Upper lobe of left lung (tissue), 6 donors: Measurements from ENCODE around the gene THUMPD1. TPM values are rescaled to one million over a fixed set of nuclear protein-coding genes. Genes with fewer than 3 reads are reported as not detected.

Source experiments
- ATAC-seq, 2 donors: fragments of 200-7000 bp; cut with Tn5 transposase; one replicate each; pipeline ENCODE4 v1.9.1; 2022; ENCODE audit warnings: mild to moderate bottlenecking in 2 of 2, moderate library complexity in 2 of 2; ENCODE audit not compliant: low FRiP score in 2 of 2
- DNase-seq, 2 donors: peaks; one replicate each; pipeline ENCODE4 v3.0.0-alpha.2; 2019 to 2020
- H3K27ac ChIP-seq, 4 donors: fragments of 200-600 bp; sonication (generic); one replicate each; pipeline ENCODE4 v1.5.1; 2016 to 2019
- H3K27me3 ChIP-seq, 4 donors: fragments of 200-600 bp; sonication (generic); one replicate each; pipeline ENCODE4 v1.5.1; 2017 to 2019
- H3K36me3 ChIP-seq, 4 donors: fragments of 200-600 bp; sonication (generic); one replicate each; pipeline ENCODE4 v1.5.1; 2016 to 2019
- H3K4me1 ChIP-seq, 4 donors: fragments of 200-600 bp; sonication (generic); one replicate each; pipeline ENCODE4 v1.5.1; 2018 to 2019
- H3K4me3 ChIP-seq, 4 donors: fragments of 200-600 bp; sonication (generic); one replicate each; pipeline ENCODE4 v1.5.1; 2017 to 2019; ENCODE audit warnings: mild to moderate bottlenecking in 2 of 4, moderate library complexity in 1 of 4
- H3K9me3 ChIP-seq, 4 donors: fragments of 200-600 bp; sonication (generic); one replicate each; pipeline ENCODE4 v1.5.1; 2018 to 2019
- EP300 ChIP-seq, 4 donors: sonication (generic); formaldehyde crosslinking; IDR thresholded peaks; one replicate each; pipeline ENCODE4 v1.5.1; 2017; ENCODE audit warnings: antibody characterized with exemption in 4 of 4, control low read depth in 2 of 4
- POLR2A ChIP-seq, 4 donors: fragments of 450-650 bp; IDR thresholded peaks; one replicate each; pipeline ENCODE4 v1.5.1; 2016 to 2017; ENCODE audit warnings: antibody characterized with exemption in 4 of 4, mild to moderate bottlenecking in 2 of 4
- POLR2AphosphoS5 ChIP-seq, 2 donors: sonication (generic); formaldehyde crosslinking; IDR thresholded peaks; one replicate each; pipeline ENCODE4 v1.5.1; 2017; ENCODE audit warnings: antibody characterized with exemption in 2 of 2
- WGBS, 2 donors: methylation state at CpG; one replicate each; pipeline ENCODE4 v1.1.5; 2017 to 2018; 5-methylcytosine and 5-hydroxymethylcytosine counted together
- total RNA-seq, 6 donors: library from RNA; depleted of rRNA in 4 of 6; stranded (reverse); fragments of >200 nt in 4 of 6; gene quantifications; one replicate each; pipeline versions ENCODE4 v1.1.0 to v1.2.1, GENCODE V29; 2016 to 2021
- TF ChIP-seq, protein P1 (sequence below), 6 experiments: fragments of 450-650 bp in 4 of 6; fragments of 200-600 bp in 2 of 6; sonication (generic) in 2 of 6; IDR thresholded peaks; one replicate each; pipeline ENCODE4 v1.5.1; 2016 to 2019; ENCODE audit warnings: antibody characterized with exemption in 6 of 6
- donor health status: DM: no; HTN: no; CAD: no; lungs with moderate emphysema.
- donor health status: DM: no; HTN: yes; CAD: no; lungs with severe emphysema.

The THUMPD1 gene
- total RNA-seq, 6 donors from 2014 or later = 34.1 to 62.0 (median 41.2) TPM

DNA sequence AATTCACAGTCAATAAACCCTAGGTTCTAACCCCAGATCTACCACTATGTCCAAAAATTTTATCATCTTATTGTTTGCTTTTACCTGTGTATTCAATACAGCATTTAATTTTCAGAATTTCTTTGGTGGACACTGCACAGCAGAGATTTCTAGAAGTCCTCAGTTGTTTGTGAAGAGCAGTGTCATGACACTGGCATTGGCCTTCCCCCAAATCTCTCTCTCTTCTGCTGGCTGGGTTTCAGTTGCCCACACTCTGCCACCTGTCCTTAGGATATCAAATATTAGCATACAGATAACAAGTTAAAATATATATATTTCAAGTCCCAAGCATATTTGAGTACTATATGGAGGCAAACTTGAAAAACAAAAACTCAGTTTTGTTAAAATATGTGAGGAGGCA lies 2.0 kb upstream of the THUMPD1 start:
- Histone ChIP-seq H3K4me1 (peaks cover 18 to 31% (median 22%) of the 10 kb centered on the region in 4 donors), H3K36me3 (peaks cover 0 to 3% (median 2%) of the 10 kb centered on the region in 4 donors), H3K27me3 (no peaks in the 10 kb centered on the region), H3K27ac (no peak overlapping the region), H3K9me3 (peaks cover 0 to 14% (median 0%) of the 10 kb centered on the region in 4 donors), H3K4me3 (no peak overlapping the region)
- TF ChIP-seq EP300 (IDR thresholded peaks at IDR 0.05) (no peak), POLR2A (IDR thresholded peaks at IDR 0.05) (no peak), POLR2AphosphoS5 (IDR thresholded peaks at IDR 0.05) (no peak)
- TF ChIP-seq, protein P1, sequence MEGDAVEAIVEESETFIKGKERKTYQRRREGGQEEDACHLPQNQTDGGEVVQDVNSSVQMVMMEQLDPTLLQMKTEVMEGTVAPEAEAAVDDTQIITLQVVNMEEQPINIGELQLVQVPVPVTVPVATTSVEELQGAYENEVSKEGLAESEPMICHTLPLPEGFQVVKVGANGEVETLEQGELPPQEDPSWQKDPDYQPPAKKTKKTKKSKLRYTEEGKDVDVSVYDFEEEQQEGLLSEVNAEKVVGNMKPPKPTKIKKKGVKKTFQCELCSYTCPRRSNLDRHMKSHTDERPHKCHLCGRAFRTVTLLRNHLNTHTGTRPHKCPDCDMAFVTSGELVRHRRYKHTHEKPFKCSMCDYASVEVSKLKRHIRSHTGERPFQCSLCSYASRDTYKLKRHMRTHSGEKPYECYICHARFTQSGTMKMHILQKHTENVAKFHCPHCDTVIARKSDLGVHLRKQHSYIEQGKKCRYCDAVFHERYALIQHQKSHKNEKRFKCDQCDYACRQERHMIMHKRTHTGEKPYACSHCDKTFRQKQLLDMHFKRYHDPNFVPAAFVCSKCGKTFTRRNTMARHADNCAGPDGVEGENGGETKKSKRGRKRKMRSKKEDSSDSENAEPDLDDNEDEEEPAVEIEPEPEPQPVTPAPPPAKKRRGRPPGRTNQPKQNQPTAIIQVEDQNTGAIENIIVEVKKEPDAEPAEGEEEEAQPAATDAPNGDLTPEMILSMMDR (IDR thresholded peaks at IDR 0.05) = no peak
- DNase-seq (no peak), ATAC-seq (no peak)

DNA sequence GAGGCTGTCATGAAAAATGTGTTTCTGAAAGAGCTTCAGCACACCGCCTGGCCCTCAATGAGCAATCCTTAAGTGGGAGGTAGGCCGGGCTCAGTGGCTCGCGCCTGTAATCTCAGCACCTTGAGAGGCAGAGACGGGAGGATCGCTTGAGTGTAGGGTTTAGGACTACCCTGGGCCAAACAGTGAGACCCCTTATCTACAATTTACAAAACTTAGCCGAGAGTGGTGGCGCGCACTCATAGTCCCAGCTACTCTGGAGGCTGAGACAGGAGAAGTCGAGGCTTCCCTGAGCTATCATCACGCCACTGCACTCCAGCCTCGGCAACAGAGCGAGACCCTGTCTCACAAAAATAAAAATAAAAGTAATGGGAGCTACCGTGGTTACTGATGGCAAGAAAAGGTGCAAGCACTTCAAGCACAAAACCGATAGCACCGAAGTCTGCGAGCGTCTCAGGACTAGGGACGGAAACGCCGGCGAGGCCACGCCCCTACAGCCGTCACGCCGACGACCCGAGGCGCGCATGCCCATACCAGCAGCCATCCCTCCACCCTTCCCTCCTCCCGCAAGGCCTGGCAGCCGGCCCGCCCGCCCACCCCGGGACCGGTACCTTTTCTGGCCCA lies 607 bp downstream of the THUMPD1 start:
- Histone ChIP-seq H3K27ac (peak overlapping the region; percentile 96 to 99 (median 97)), H3K27me3 (no peaks in the 10 kb centered on the region), H3K4me3 (peak overlapping the region; percentile 70 to 99 (median 95)), H3K4me1 (peaks cover 22 to 31% (median 23%) of the 10 kb centered on the region in 4 donors), H3K9me3 (no peaks in the 10 kb centered on the region), H3K36me3 (peaks cover 5 to 29% (median 21%) of the 10 kb centered on the region in 4 donors)
- 0 to 2% methylated on average over 27 to 29 of the region's 36 CpGs for WGBS, 2 donors
- ATAC-seq = peak; percentile 96
- TF ChIP-seq EP300 (IDR thresholded peaks at IDR 0.05) = no peak
- no peak for TF ChIP-seq POLR2A (IDR thresholded peaks at IDR 0.05)
- no peak for TF ChIP-seq POLR2AphosphoS5 (IDR thresholded peaks at IDR 0.05)
- DNase-seq = peak; percentile 93 to 98

DNA sequence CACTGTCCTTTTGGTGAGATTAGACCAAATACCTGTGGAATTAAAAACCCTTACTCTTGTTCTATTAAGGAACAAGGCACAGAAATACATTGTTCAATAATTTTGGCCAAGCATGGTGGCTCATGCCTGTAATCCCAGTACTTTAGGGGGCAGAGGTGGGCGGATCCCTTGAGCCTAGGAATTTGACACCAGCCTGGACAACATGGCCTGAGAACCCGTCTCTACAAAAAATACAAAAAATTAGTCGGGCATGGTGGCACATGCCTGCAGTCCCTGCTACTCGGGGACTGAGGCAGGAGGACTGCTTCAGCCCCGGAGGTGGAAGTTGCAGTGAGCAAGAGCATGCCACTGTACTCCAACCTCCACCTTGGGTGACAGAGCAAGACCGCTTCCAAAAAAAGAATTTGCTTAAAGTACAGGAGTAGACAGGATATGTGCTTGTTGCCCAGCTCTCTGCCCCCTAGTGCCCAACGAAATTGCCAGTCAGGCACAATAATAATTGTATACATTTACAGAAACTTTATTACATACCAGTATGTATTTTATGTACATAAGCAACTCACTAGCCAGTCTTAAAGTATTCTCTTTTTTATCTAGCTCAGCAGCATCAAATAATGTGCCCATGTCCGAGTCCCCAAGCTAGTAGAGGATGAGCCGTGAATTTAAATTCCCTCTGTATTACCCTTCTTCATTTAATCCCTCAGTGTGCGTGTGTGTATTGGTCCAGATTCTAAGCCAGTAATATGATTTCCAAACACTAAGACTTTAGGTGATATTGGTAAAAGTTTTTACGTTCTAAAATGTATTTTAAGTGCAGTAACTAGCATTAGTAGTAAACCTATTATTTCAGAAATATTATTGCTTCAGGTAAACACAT lies 1.4 kb downstream of the THUMPD1 start:
- H3K4me1 ChIP-seq = peaks cover 22 to 30% (median 23%) of the 10 kb centered on the region in 4 donors
- DNase-seq = no peak
- peaks cover 5 to 37% (median 27%) of the 10 kb centered on the region in 4 donors for H3K36me3 ChIP-seq
- WGBS, 2 donors = 31 to 34% methylated on average over 10 to 11 of the region's 11 CpGs
- no peak for ATAC-seq
- TF ChIP-seq EP300 (IDR thresholded peaks at IDR 0.05) = no peak
- TF ChIP-seq POLR2A (IDR thresholded peaks at IDR 0.05) = peak in 1 of 4 donors; percentile 15
- TF ChIP-seq, protein P1 (IDR thresholded peaks at IDR 0.05) = peak in 2 of 6 experiments; percentile 11 to 12
- no peak for TF ChIP-seq POLR2AphosphoS5 (IDR thresholded peaks at IDR 0.05)
- no peaks in the 10 kb centered on the region for H3K27me3 ChIP-seq
- H3K9me3 ChIP-seq = no peaks in the 10 kb centered on the region
- H3K4me3 ChIP-seq = peak overlapping the region; percentile 70 to 99 (median 95)
- H3K27ac ChIP-seq = peak overlapping the region; percentile 96 to 99 (median 97)

GRCh38 chr16:20735490-20735889 lies 6.1 kb downstream of the THUMPD1 start:
- H3K27me3 ChIP-seq = no peaks in the 10 kb centered on the region
- H3K27ac ChIP-seq = no peak overlapping the region
- H3K4me1 ChIP-seq = peaks cover 18 to 26% (median 18%) of the 10 kb centered on the region in 4 donors
- H3K36me3 ChIP-seq = peaks cover 5 to 49% (median 31%) of the 10 kb centered on the region in 4 donors
- DNase-seq (no peak), ATAC-seq (no peak)
- 77 to 87% methylated on average over 1 of the region's 1 CpG for WGBS, 2 donors
- no peak overlapping the region for H3K4me3 ChIP-seq
- H3K9me3 ChIP-seq = no peaks in the 10 kb centered on the region
- TF ChIP-seq POLR2A (IDR thresholded peaks at IDR 0.05) = no peak
- no peak for TF ChIP-seq EP300 (IDR thresholded peaks at IDR 0.05)
- TF ChIP-seq POLR2AphosphoS5 (IDR thresholded peaks at IDR 0.05) = no peak
- TF ChIP-seq, protein P1 (IDR thresholded peaks at IDR 0.05) = no peak

DNA sequence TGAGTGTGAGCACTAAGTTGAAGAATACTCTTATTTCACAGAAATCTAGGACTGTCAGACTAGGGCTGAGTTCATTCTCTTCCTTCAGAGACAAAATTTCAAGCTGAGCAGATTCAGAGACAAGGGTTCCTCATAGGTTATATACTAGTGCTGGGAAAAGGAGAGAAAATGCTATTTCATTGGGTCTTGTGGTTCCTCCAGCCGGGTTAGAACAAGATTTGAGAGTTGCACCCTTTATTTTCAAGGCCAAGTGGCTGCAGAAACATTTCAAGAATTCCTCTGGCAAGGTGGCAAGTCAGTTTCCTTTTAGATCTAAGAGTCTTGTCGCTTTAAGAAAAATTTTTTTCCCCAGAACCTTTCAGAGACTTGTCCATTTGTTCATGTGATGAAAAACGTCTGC lies 6.8 kb downstream of the THUMPD1 start:
- no peaks in the 10 kb centered on the region for H3K9me3 ChIP-seq
- no peaks in the 10 kb centered on the region for H3K27me3 ChIP-seq
- H3K36me3 ChIP-seq = peaks cover 5 to 49% (median 31%) of the 10 kb centered on the region in 4 donors
- WGBS, 2 donors = 38 to 48% methylated on average over 3 of the region's 3 CpGs
- TF ChIP-seq POLR2A (IDR thresholded peaks at IDR 0.05) = no peak
- TF ChIP-seq EP300 (IDR thresholded peaks at IDR 0.05) = no peak
- no peak for TF ChIP-seq POLR2AphosphoS5 (IDR thresholded peaks at IDR 0.05)
- TF ChIP-seq, protein P1 (IDR thresholded peaks at IDR 0.05) = no peak
- peak overlapping the region in 1 of 4 donors; percentile 48 for H3K27ac ChIP-seq
- DNase-seq = no peak
- no peak overlapping the region for H3K4me3 ChIP-seq
- peaks cover 11 to 19% (median 11%) of the 10 kb centered on the region in 4 donors for H3K4me1 ChIP-seq
- ATAC-seq = no peak
